Coronary artery (tissue), 2 donors: ENCODE data around the gene VEGFB.
"Not testable (repeated sequence)": the region's sequence is repeated elsewhere in the genome, so short reads cannot be mapped to it uniquely, and the experiment has no call there.

Source experiments
- DNase-seq: peaks from one replicate; pipeline ENCODE4 v3.0.0-alpha.2; 2017; ENCODE audit warnings: low spot score
- H3K27ac ChIP-seq, 2 donors: fragments of 200-600 bp; sonication (generic); one replicate each; pipeline ENCODE4 v1.5.1; 2016 to 2019
- H3K4me3 ChIP-seq: fragments of 200-600 bp; sonication (generic); 2 replicates; pipeline ENCODE4 v1.5.1; 2016; ENCODE audit warnings: mild to moderate bottlenecking, moderate library complexity
- TF ChIP-seq, protein P1 (sequence below): fragments of 200-600 bp; sonication (generic); IDR thresholded peaks from one replicate; pipeline ENCODE4 v1.5.1; 2019; ENCODE audit warnings: antibody characterized with exemption

The VEGFB gene

DNA sequence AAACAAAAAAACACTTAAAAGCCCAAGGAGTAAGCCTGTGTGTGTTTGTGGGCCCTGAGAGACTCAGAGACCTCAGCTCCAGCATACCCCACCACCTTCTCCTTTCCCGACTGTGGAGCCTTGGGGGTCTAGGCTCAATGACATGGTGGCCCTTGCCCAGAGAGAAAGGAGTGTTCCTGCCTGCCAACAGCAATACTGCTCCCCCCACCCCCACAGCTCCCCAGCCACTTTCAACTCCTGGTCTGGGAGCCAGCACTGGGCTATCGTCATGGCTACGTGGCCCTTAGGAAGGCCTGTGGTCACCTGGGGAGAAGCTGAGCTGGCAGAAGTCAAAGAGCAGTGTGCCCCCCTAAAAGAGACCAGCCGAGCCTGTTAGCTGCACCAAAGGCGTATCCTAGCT, 9.7 kb downstream of the VEGFB start:
- DNase-seq, result no peak
- no peak overlapping the region for H3K27ac ChIP-seq
- no peak overlapping the region for H3K4me3 ChIP-seq
- TF ChIP-seq, protein P1, sequence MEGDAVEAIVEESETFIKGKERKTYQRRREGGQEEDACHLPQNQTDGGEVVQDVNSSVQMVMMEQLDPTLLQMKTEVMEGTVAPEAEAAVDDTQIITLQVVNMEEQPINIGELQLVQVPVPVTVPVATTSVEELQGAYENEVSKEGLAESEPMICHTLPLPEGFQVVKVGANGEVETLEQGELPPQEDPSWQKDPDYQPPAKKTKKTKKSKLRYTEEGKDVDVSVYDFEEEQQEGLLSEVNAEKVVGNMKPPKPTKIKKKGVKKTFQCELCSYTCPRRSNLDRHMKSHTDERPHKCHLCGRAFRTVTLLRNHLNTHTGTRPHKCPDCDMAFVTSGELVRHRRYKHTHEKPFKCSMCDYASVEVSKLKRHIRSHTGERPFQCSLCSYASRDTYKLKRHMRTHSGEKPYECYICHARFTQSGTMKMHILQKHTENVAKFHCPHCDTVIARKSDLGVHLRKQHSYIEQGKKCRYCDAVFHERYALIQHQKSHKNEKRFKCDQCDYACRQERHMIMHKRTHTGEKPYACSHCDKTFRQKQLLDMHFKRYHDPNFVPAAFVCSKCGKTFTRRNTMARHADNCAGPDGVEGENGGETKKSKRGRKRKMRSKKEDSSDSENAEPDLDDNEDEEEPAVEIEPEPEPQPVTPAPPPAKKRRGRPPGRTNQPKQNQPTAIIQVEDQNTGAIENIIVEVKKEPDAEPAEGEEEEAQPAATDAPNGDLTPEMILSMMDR, result no peak

DNA sequence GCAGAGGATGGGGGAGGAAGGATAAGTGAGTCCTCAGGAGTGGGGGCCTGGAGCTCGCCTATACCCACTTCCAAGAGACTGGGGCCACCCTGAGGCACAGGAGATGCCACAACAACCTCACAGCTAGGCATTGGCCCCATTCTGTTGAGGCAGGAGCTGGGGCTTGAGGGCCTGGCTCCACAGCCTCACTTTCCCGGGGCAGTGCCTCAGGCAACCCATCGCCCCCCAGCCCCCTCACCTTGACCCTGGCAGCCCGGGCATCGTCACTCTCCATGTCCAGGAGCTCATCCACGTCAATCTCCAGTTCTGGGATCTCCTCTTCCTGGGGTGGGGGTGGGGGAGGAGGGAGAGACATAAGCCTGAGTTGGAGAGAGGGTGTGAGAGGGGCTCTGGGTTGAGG, 10.6 kb downstream of the VEGFB start:
- TF ChIP-seq, protein P1, result no peak
- Histone ChIP-seq H3K27ac (peak overlapping the region; percentile 87 to 95), H3K4me3 (peak overlapping the region; percentile 81)
- DNase-seq, result no peak

DNA sequence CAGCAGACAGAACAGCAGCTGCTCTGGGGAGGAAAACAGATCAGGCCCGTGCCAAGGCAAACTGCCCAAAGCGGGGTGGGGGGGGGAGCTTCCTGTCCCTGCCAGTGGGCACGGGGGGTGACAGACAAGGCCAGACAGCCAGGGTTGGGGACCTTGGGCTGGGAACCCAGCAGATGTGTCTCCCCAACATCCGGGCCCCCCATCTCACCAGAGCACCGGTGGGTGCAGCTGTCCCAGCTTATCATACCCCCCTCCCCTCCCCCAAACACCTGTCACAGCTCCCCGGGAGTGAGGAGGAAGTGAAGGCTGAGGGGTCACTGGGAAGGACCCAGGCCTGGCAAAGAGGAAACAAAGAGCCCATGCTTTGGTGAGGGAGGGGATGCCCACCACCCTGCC, 11.0 kb downstream of the VEGFB start:
- TF ChIP-seq, protein P1, result no peak
- no peak for DNase-seq
- Histone ChIP-seq H3K4me3 (peak overlapping the region; percentile 81), H3K27ac (peak overlapping the region; percentile 87 to 95)

DNA sequence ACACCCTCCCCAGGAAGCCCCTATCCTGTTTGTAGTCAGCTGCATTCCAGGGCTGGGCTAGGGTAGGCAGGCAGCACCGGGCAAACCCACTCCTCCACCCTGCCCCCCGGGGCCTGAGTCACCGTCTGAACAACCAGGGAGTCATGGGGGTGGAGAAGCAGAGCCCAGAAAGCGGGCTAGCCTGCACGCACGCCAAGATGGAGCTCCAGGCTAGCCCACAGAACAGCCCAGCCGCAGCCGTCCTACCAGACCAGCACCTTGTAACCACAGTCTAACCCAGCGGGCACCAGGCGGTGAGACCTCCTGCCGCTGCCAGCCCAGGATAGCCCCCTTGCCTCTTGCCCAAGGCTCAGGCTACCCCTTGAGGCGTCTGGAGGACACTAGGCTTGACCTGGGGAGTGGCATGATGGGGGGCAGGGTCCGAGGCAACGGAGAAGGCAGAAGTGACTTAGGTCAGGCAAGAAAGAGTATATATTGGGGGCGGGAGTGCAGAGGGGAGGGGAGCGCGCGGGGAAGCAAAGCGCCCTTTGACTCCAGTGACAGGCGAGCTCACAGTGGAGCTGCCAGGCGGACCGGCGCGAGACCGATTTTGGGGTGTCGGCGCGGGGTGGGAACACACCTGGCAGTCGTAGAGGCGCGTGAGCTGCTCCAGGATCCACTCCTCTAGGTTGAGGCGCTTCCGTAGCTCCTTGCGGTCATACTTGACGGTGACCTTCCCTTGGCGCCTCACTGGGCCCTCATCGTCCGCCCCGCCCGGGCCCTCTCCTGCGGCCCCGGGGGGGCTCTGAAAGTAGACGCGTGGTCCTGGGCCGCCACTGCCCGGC, 11.6 kb downstream of the VEGFB start:
- peak; percentile 92 for DNase-seq
- Histone ChIP-seq H3K4me3 (peak overlapping the region; percentile 81), H3K27ac (peak overlapping the region; percentile 87 to 95)
- TF ChIP-seq, protein P1, result no peak

DNA sequence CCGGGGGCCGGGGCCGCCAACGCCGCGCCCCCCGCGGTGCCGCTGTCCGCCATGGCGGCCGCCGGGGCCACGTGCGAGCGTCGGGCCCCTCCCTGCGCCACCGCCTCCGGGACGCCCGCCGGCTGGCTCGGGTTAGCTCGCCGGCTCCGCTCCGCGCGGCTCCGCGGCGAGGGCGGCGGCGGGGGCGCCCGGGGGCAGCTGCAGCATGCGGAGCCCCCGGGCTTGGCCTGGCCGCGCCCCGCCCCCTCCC, 12.2 kb downstream of the VEGFB start:
- peak overlapping the region; percentile 87 to 95 for H3K27ac ChIP-seq
- DNase-seq, result not testable (repeated sequence)
- H3K4me3 ChIP-seq, result peak overlapping the region; percentile 81

DNA sequence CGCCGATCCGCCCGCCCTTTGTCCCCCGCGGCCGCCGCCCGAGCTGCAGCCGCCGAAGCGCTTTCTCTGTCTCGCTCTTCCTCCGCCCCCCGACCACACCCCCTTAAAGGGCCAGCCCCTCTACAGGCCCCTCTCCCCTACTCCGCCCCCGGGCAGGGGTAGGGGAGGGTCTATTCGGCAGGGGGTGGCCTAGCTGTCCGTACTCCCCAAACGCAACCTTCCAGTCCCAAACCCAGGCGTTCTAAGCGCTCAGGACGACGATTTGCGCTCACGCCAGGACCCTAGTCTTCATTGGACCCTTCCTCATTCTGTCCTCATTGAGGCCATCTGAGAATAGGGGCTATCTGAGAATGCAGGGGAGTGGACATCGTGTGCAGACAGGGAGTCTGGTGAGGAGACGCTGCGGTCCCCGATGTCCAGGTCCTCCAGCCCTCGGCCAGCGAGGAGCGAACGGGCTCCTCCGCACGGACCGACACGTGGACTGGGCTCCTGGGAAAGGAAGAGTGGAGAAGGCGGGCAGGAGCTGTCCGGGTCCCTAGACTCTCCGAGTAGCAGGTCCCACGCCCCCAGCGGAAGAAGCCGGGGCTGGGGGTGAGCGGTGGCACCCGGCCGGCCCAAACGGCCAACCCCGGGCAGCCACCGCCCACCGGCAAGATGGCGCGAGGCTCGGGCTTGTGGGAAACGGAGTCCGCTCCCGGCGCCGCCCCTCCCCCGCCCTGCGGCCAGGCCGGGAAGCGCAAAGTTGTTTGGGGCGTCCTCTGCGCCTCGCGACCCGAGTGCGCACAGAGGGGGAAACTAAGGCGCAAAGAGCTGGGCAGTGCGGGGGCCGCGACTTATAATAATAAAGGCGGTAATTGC, 12.7 kb downstream of the VEGFB start, which contains the start of gene PPP1R14B:
TSS of gene PPP1R14B (minus strand) at position 73 of the 858 bp plus-strand sequence. CDS start 270 bp downstream, outside the sequence.
- TF ChIP-seq, protein P1, result no peak
- peak; percentile 93 for DNase-seq
- peak within 1 kb of the TSS; percentile 81 for H3K4me3 ChIP-seq
- peak within 1 kb of the TSS; percentile 87 to 95 for H3K27ac ChIP-seq

DNA sequence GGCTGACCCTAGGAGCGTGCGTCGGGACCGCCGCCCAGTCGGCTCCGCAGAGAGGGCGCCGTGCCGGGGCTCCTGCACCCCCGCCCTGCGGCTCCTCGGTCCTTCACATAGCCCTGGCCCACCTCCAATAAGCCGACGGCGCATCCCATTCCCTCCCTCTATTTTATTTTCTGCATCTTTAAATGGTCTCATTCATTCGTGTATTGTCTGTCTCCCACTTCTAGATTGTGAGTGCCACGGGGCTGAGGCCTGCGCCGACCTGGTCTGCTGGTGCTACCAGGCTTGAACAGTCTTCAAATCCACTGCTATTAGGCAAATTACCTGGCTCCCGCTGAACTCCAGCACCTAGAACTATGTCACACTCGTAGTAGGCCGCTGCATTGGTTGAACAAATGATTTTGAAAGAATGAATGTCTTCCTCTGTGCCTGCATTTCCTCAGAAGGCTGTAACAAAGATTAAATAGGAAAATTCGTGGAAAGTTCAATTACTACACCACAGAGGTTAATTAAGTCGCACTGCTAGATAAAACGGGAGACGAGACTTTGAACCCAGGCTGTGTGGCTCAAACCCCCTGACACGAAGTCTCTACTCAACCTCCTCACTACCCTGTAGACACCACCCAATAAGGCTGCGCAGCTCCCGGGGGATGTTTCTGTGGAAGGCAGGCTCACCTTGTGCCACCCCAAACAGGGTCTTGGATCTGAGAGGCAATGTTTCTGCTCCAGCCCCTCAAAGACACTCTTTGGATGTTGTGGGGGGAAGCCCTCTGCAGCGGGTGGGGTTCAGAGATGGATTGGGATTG, 13.5 kb downstream of the VEGFB start:
- DNase-seq, result no peak
- H3K27ac ChIP-seq, result peak overlapping the region; percentile 85 to 95
- peak overlapping the region; percentile 81 for H3K4me3 ChIP-seq
- TF ChIP-seq, protein P1, result no peak
